ENCODE data around the gene SREBF1. TPM values are rescaled to one million over a fixed set of nuclear protein-coding genes. Genes with fewer than 3 reads are reported as not detected.

Gene SREBF1
- total RNA-seq, 1 donor from 2014 or later: 12.6 TPM

Small RNA genes lying within 50 kb of the gene (small RNA-seq; reads per million reads assigned to genes)
- gene MIR33B (0.44 reads per million, percentile 41 among the genes with 10 or more reads in this experiment), gene MIR6777 (not detected)

Other genes with a start within 250 kb of the SREBF1 start
- gene PEMT, start 245.3 kb downstream of the SREBF1 start, total RNA-seq: 15.3 TPM
- gene RAI1, start 155.5 kb downstream of the SREBF1 start, total RNA-seq: 14.3 TPM
- gene TOM1L2, start 135.4 kb upstream of the SREBF1 start, total RNA-seq: 17.8 TPM
- gene DRC3, start 135.9 kb upstream of the SREBF1 start, total RNA-seq: 2.0 TPM
- 27.6 TPM for gene ATPAF2, start 202.2 kb upstream of the SREBF1 start, total RNA-seq
- gene GID4, start 202.4 kb upstream of the SREBF1 start, total RNA-seq: 9.0 TPM